ENCODE results near the gene NTM.

- TF ChIP-seq, protein P1, sequence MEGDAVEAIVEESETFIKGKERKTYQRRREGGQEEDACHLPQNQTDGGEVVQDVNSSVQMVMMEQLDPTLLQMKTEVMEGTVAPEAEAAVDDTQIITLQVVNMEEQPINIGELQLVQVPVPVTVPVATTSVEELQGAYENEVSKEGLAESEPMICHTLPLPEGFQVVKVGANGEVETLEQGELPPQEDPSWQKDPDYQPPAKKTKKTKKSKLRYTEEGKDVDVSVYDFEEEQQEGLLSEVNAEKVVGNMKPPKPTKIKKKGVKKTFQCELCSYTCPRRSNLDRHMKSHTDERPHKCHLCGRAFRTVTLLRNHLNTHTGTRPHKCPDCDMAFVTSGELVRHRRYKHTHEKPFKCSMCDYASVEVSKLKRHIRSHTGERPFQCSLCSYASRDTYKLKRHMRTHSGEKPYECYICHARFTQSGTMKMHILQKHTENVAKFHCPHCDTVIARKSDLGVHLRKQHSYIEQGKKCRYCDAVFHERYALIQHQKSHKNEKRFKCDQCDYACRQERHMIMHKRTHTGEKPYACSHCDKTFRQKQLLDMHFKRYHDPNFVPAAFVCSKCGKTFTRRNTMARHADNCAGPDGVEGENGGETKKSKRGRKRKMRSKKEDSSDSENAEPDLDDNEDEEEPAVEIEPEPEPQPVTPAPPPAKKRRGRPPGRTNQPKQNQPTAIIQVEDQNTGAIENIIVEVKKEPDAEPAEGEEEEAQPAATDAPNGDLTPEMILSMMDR (IDR thresholded peaks at IDR 0.05; ENCODE audit: insufficient read depth, low read length): no peak
- TF ChIP-seq POLR2AphosphoS5 (IDR thresholded peaks at IDR 0.05; ENCODE audit: low read depth) (no peak), REST (IDR thresholded peaks at IDR 0.05; ENCODE audit: insufficient replicate concordance, low read depth) (no peak), GABPA (IDR thresholded peaks at IDR 0.05; ENCODE audit: low read depth) (no peak)
Measured at GRCh38 chr11:131611322-131611721, 240.9 kb downstream of the NTM start.
